ENCODE results near the gene SLC2A5. TPM values are rescaled to one million over a fixed set of nuclear protein-coding genes. Genes with fewer than 3 reads are reported as not detected.

Gene SLC2A5
- total and polyA plus RNA-seq, 2 donors (not counting 3 experiments of a cell fraction or from before 2014, with no cell fraction given), result not detected

DNA sequence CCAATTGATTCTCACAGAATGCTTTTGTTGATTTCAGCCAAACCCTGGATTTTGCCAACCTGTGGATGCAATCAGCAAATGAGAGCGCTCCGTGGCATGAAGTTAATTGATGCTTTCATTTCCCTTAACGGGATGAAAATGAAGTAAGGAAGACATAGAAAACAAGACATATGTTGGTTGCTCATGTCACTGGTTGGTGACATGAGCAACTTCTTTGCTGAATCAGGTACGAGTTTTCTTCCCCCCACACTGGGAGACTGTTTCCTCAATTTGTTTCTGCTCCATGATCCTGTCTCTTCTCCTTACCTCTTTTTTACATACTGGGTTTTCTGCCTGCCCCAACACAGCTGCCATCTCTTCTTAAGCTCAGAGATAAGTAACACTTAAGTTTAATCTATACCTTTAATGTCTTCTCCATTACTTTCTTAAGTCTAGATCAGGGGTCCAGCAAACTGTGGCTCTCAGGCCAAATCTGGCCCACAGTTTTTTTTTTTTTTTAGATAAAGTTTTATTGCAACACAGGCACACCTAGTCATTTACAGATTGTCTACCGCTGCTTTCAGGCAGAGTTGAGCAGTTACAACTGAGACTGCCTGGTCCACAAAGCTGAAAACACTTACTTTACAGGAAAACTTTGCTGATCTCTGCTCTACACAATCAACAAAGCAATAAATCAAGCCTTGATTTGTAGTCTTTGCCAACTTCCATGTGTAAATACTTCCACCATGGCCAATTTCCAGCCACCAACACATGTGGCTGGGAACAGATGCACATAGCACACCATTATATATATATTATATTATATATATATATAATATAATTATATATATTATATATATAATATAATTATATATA, 46.1 kb upstream of the SLC2A5 start:
- Histone ChIP-seq H3K27me3 (ENCODE audit: control insufficient read depth in 2 of 2, insufficient read depth in 2 of 2, low read length in 2 of 2) (no peaks in the 10 kb centered on the region), H2AFZ (ENCODE audit: low read depth, low read length) (no peak overlapping the region), H3K4me1 (ENCODE audit: control insufficient read depth, extremely low read depth, insufficient read depth, low read length) (no peaks in the 10 kb centered on the region), H3K9me1 (replicated peaks; ENCODE audit: control insufficient read depth, extremely low read depth, insufficient read depth, low read length) (no peaks in the 10 kb centered on the region), H3K4me3 (replicated peaks in 1 of 3; ENCODE audit: insufficient read depth in 1 of 3, low read depth in 1 of 3, low read length in 3 of 3) (no peak overlapping the region), H3K9me3 (replicated peaks; ENCODE audit: control insufficient read depth, insufficient read depth, low read length) (no peaks in the 10 kb centered on the region), H3K79me2 (ENCODE audit: control insufficient read depth, insufficient read depth, low read length) (no peaks in the 10 kb centered on the region), H3K4me2 (ENCODE audit: insufficient read depth, low read length) (no peak overlapping the region), H3K9ac (replicated peaks; ENCODE audit: extremely low read depth, insufficient read depth, low read length) (no peak overlapping the region), H4K20me1 (replicated peaks; ENCODE audit: control insufficient read depth, extremely low read depth, insufficient read depth, low read length) (no peaks in the 10 kb centered on the region), H3K36me3 (ENCODE audit: control insufficient read depth in 2 of 2, extremely low read depth in 1 of 2, insufficient read depth in 2 of 2, low read length in 2 of 2) (no peaks in the 10 kb centered on the region), H3K27ac (ENCODE audit: insufficient read depth, low read depth, low read length) (no peak overlapping the region)
- no peak for TF ChIP-seq GATA2 (IDR thresholded peaks at IDR 0.05; ENCODE audit: insufficient read depth, insufficient read length, low read depth, low read length)
- no peak for TF ChIP-seq EZH2 (IDR thresholded peaks at IDR 0.05; ENCODE audit: borderline replicate concordance, low read depth, low read length, severe bottlenecking)
- no peak for TF ChIP-seq MYC (IDR thresholded peaks at IDR 0.05; ENCODE audit: low read depth, low read length)
- no peak for TF ChIP-seq JUN (IDR thresholded peaks at IDR 0.05; ENCODE audit: borderline replicate concordance, insufficient read depth, insufficient read length, low read depth)
- no peak for TF ChIP-seq FOS (IDR thresholded peaks at IDR 0.05; ENCODE audit: borderline replicate concordance, insufficient read depth, low read length)
- TF ChIP-seq, protein P1, sequence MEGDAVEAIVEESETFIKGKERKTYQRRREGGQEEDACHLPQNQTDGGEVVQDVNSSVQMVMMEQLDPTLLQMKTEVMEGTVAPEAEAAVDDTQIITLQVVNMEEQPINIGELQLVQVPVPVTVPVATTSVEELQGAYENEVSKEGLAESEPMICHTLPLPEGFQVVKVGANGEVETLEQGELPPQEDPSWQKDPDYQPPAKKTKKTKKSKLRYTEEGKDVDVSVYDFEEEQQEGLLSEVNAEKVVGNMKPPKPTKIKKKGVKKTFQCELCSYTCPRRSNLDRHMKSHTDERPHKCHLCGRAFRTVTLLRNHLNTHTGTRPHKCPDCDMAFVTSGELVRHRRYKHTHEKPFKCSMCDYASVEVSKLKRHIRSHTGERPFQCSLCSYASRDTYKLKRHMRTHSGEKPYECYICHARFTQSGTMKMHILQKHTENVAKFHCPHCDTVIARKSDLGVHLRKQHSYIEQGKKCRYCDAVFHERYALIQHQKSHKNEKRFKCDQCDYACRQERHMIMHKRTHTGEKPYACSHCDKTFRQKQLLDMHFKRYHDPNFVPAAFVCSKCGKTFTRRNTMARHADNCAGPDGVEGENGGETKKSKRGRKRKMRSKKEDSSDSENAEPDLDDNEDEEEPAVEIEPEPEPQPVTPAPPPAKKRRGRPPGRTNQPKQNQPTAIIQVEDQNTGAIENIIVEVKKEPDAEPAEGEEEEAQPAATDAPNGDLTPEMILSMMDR (IDR thresholded peaks at IDR 0.05; ENCODE audit: extremely low read depth in 1 of 2, insufficient read depth in 1 of 2, low read depth in 1 of 2, low read length in 2 of 2), result no peak
- TF ChIP-seq POLR2A (IDR thresholded peaks at IDR 0.05; ENCODE audit: low read depth, low read length), result no peak
- no peak for TF ChIP-seq POLR2AphosphoS5 (IDR thresholded peaks at IDR 0.05; ENCODE audit: insufficient read depth, low read depth, low read length)
- no peak for TF ChIP-seq MAX (IDR thresholded peaks at IDR 0.05; ENCODE audit: insufficient read depth, insufficient read length)
- ChIA-PET POLR2A (no interaction called here), CTCF (interaction anchor here (0.9 to 2.2 kb wide), 3 partner anchors 14 to 119 kb away, joined by 3 to 10 read pairs (median 4); partner anchors contain the start of gene H6PD)
- intact Hi-C loops (cut with micrococcal nuclease) (no loop called here), dilution Hi-C loops (cut with MboI; ENCODE audit: extremely low pct_ligation_motif_present, low sequenced_read_pairs) (no loop called here)
- no TSS peak for BruUV-seq (replicated peaks)
- peak; percentile 90 for DNase-seq (ENCODE audit: low read depth, low spot score)
- peak; percentile 69 for FAIRE-seq

Measured in endothelial cell of umbilical vein (primary cell).